GM19438 (cell line): ENCODE measurements around the gene NGB.
"Not testable (repeated sequence)": the region's sequence is repeated elsewhere in the genome, so short reads cannot be mapped to it uniquely, and the experiment has no call there.

Experiments
- ATAC-seq: cut with Tn5 transposase; IDR thresholded peaks from one replicate; pipeline ENCODE4 v1.9.1; 2021; ENCODE audit warnings: low read depth; ENCODE audit not compliant: unreplicated experiment

NGB gene

DNA sequence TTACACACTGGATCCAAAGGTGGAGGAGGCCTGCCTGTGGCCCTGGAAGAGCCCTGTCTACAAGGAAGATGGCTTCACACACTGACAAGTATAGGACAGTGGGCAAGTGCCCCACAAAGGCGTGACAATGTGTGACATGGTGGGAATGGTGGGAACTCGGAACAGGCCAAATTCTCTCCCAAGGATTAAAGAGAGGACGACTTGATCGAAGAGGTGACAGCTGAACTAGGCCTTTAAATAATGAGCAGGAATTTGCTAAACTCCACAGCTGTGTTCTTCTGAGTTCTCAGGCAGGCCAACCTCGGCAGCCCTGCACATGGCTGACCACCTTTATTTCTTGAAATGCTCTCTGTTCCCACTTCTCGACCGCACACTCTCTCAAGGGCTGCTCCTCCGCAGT is 25.9 kb upstream of the NGB start:
- no peak for ATAC-seq

DNA sequence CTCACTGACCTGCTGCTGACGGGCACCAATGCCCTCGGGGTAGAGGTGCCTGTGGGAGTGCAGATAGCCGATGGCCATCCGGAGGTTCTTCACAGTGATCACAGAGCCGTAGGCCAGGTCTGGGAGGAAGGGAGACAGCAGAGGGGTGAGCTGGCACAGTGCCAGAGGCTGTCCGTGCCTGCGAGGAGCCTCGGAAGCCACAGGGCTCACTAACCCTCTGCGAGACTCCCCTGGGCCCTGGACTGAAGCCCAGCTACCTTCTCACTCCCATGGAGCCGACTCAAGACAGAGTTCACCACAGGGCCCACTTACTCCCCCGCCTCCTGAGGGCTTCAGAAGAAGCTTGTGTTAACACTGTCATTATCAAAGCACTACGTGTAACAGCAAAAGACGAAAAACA is 25.1 kb upstream of the NGB start:
- no peak for ATAC-seq

DNA sequence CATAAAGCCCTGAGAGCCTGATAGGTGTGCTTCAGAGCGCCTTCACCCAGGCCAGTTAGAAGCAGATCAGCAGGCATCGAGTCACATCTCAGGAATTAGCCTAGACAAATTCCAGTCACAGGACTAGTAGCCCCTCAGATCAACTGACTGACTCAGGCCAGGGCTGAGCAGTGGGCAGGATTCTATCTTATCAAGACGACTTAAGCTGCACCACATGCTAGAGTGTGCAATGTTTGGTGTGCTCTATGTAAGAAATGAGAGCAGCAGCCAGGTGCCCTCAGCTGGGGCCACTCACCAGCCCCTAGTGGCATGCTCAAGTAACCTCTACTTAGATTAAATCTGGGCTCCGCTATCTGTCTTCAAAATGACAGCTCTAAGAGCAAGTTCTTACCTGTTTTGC is 19.7 kb upstream of the NGB start:
- no peak for ATAC-seq

DNA sequence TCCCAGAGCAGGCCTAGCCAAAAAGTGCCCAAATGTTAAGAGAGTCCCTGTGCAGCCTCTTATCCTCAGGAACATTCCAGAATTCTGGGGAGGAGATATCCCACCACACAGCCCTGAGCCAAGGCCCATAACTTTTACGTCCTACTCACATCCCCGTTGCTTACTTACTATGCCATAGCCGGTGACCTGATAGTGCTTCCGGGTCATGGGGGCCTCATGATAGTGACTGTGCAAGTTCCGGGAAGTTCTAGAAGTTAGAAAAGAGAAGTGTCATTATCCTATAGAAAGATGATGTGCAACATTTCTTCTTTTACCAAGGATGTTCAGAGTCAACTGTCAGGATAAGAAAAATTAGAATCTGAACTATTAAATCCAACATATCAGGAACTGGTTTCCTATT is 15.6 kb upstream of the NGB start:
- ATAC-seq: no peak

DNA sequence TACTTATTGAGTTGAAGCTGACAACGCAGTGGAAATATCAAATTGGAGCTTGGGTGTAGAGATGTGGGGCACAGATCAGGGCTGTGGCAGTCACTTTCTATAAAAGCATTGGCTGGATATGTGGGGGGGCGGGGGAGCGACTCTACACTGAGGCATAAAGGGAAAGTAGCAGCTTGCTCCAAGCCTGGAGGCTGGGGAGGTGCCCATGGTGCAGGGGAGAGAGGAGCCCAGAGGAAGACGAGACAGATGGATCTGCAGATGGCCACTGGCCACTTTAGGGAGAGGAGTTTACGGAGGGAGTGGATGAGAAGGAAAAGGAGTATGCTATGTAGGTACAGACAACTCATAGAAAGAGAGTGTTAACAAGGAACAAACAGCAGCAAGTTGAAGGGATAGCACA is 13.5 kb upstream of the NGB start:
- no peak for ATAC-seq

DNA sequence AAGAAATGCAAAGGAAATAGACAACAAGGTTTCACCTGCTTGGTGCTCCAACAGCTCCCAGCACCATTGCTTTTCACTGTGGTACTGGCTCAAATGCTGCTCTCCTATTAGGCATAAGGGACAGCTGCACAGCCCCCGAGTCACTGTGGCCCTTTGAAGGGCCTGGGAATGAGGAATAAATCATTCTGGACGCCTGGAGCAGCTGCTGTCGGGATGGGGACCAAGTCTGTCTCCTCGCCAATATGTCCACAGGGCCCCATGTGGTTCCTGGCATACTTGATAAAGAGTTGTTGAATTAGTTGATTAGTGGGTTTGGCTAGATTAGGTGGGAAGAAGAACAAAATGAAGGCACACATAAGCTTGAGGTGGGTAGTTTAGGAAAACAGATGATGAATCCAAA is 13.1 kb upstream of the NGB start:
- no peak for ATAC-seq

DNA sequence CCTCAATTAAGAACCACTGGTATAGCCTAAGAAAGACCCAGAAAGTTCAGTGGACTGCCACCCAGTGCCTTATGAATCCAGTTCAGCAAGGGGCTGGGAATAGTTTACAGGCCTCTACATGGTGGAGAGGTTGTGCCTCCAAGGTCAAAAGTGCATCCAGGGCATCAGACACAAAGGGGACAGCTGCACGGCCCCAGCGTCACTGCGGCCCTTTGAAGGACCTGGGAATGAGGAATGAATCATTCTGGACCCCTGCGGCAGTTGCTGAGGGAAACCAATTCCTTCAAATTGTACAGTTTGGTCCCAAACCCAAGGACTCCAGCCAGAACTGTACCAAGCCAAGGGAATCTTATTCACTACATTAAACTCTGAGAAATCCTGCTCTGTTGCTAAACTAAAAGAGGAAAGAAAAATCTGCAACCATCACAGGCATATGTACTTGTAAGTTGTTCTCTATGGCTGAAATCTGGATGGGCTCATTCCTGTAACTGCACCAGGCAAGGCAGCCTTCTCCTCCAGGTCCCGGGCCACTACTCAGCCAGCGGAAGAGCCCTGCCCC is 10.9 kb upstream of the NGB start:
- no peak for ATAC-seq

DNA sequence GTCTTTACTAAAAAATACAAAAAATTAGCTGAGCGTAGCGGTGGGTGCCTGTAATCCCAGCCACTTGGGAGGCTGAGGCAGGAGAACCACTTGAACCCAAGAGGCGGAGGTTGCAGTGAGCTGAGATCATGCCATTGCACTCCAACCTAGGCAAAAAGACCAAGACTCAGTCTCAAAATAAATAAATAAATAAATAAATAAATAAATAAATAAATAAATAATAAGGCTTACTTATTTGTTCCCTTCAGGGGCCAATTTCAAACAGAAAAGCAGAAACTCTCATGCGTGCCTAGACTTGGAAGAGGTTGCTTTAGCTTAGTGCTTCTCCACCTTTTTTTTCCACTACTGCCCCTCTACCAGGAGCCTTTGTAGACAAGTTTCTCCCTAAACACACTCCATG is 9.9 kb upstream of the NGB start:
- not testable (repeated sequence) for ATAC-seq

DNA sequence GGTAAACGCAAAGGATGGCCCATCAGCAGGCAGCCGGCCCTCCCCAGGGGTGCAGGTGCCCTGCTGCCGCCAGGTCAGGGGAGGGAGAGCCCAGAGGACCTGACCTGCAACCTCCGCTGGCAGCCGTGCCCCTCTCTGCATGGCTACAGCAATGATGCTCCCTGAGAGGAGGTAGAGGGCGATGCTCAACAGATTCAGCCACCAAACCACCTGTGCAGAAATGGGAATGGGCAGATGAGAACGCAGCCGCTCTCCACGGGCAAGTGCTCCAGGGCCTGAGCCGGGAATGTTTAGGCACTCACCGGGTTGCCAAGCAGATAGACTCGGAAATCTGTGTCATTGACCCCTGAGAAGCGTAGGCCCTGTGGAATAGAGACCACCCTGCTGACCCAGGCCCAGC is 8.7 kb upstream of the NGB start:
- ATAC-seq: no peak

DNA sequence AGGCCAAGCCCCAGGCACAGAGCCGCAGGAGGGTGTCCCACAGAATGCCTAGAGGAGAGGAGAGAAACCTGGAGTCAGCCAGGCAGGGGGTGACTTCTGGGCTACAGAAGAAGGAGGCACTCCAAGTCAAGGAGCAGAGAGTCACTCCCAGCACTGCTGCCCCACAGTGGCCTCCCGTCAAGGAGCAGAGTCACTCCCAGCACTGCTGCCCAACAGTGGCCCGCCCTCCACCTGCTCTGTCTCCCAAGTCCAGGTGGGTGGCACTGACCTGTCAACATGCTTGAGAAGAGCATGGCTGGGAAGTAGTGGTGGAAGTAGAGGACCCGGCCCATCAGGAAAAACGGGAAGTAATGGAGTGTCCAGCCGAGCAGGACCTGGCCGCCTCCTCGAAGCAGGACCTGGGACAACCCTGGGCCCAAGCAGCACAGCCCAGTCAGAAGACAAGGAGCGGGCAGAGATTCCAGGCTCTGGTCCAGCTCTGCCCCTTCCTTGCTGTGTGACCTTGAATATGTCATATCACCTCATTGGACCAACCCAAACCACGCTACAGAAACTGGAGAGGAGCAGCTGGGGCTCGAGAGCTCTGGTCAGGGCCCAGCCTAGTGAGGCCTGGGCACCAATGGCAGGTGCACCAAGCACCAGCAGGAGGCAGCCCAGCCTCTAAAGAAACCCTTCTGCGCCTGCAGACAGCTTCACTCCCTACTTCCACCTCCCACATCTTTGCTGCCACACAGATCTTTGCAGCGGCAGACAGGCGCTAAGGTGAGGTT is 7.6 kb upstream of the NGB start:
- ATAC-seq: no peak

DNA sequence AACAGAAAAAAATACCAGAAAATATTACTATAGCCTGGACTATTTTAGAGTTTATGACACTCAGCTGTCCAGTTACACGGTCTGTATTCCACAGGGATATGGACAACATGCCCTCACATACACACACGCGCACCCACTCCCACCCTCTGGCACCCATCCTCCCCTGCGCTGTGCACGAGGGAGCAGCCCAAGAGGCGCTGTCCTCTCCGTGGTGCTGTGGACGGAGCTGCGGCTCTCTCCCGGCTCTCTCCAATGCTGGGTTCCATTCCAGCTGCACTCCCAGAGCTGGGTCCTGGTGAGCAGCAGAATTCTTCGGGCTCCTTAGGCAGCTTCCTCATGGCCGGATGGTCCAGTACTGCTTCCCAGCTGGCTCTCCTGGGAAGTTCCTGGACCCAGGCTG is 6.0 kb upstream of the NGB start:
- no peak for ATAC-seq

DNA sequence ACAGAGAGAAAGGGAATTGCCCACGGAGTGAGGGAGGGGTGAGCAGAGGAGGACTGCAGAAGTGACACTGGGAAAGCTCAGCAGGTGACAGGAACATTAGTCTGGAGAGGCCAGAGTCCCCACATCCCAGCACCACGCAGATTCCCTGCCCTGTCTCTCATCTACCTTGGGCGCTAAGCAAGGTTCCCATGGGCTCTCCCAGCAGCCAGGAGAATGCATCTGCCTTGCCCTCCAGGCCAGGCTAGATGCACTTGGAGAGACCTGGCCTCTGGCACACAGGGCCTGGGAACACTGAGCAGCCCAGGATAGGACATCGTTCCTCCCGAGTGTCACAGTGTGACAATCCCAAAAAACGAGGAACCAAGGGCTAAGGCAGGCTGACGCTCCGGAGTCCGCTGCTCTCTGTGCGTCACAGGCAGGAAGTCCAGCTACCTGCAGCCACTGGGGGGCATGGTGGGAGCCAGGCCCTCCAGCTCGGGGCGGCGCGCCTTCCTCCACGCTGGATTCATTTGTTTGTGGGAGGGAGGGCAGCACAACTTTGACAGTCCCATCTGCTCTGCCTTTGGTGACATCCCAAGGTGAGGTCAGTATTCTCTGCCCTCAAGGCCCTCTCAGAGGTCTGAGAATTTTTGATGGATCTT is 5.4 kb upstream of the NGB start:
- ATAC-seq: no peak

DNA sequence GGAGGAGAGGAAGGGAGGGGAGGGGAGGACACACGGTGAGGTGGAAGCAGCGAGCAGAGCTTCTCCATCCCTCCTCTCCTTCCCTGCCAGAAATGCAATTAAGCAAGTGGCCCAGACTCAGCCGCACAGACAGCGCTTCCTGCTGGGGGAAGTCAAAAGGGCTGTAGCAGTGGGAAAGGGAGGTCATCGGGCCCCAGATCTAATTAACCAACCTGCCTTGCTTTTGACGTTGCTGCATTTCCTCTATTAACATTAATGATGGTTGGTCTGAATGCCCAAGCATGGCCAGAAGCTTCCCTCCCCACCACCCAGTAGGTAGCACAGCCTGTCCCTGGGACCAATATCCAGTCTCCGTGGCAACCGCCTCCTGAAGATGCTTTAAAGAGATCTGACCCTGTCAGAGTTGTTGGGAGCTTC is 4.6 kb upstream of the NGB start:
- no peak for ATAC-seq

DNA sequence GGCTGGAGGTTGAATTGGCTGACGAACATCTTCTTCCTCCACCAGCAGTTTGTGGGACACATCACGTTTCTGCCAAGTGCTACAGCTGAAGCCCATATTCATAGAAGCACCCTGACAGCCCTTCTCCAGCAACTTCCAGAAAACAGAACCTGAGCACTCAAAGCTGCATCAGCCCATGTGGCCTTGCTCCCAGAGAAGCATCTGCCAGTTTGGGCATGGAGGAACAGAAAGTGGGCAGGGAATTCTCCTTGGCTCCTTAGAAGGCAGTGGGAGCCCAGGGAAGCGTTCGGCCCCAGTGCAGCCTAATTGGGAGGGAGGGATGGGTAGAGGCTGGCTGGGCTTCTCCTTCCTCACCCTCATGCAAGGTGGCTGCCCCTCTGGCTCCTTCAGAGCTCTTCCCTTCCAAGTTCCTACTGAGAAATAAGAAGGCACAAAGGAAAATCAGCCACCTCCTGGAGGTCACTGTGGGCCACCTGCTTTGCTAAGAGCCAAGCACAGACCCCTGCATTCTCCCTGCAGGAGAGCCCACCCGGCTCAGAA is 4.1 kb upstream of the NGB start:
- ATAC-seq: no peak

DNA sequence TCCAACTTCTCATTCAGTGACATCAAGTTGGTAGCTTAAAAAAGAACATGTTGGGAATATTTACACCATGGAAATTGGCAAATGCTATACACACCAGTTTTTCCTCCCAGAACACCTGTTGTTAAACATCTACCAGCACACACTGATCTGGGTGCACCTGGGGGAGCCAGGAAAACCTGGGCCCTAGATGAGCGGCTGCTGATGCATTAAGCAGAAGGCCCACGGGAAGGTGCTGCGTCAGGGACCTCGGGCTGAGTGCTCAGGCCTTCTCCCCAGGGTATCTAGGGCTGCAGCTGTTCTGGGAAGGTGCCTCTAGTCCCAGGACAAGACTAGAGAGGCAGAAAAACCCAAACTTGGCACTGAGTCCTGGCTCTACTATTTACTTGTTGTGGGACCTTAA is 2.8 kb upstream of the NGB start:
- ATAC-seq: no peak

DNA sequence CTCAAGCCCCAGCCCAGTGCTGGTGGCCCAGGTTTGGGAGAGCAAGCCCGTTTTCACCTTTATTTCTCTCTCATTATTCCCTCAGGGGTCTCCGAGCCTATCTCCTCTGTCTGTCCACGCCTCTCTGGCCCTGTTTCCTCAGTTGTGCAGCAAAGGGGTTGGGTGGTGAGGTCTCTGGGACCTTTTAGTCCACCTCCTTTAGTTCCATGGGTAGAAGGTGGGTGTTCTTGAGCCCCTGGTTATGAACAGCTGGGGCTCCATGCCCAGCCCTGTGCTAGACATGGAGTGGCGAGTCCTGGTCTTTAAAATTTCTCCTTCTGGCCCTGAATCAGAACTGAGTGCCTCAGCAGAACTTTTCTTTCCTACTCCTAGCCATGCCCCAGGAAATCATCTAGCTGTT is 1.3 kb upstream of the NGB start:
- no peak for ATAC-seq

DNA sequence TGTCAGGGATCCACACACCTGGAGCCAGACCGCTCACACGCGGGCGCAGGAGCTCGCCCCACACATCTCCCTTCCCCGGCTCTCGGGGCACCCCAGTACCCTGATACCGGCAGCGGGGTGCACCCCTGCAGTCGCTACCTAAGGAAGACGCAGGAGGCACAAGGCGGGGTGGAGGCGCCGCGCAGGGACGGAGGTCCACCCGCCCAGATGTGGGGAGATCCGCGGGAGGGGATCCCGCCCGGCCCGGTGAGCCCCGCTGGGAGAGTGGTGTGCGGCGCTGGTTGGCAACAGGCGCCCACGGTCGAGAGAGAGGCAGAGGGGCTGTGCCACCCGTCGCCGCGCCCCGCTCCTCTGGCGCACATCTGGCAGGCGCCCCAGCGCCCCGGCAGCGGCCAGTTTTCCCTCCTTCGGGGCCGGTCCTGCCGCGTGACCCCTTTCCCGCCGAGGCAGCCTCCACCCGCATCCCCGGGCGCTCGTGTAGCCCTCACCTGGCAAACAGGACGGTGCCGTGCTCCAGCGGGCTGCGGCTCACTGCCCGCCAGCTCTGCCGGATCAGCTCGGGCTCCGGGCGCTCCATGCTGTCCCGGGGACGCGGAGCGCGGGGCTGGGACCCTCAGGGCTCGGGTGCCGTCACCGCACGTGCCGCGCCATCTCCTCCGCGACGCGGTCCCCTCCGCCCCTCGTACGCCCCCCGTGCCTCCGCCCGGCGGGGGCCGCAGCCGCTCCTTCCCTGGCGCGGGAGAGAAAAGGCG is 469 bp downstream of the NGB start:
- ATAC-seq: no peak

DNA sequence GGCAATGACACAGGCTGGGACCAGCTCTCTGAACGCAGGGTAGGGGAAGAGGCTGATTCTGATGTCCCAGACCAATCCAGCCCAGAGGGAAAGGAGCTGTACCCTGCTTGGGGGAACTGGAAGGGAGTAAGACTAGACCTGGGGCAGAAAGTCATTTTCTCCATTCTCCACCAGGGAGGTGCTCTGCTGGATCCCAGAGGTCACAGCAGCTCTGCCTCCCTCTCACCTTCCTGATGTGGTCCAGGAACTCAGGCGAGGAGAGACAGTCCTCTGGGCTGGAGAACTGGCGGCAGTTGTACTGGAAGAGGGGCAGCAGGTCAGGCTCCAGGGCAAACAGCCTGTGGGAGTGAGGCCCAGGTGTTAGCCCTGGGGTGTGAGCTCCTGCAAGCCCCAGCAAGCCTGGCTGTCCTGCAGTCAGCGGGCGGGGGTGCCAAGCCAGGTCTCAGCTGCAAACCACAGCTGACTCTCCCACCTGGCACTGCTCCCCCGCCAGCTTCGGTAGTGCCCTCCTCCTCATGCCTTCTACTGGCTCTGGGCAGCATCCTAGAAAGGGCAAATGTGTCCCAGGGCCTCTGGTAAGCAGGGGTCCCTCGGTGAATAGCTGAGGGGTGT is 1.9 kb downstream of the NGB start:
- ATAC-seq: no peak

DNA sequence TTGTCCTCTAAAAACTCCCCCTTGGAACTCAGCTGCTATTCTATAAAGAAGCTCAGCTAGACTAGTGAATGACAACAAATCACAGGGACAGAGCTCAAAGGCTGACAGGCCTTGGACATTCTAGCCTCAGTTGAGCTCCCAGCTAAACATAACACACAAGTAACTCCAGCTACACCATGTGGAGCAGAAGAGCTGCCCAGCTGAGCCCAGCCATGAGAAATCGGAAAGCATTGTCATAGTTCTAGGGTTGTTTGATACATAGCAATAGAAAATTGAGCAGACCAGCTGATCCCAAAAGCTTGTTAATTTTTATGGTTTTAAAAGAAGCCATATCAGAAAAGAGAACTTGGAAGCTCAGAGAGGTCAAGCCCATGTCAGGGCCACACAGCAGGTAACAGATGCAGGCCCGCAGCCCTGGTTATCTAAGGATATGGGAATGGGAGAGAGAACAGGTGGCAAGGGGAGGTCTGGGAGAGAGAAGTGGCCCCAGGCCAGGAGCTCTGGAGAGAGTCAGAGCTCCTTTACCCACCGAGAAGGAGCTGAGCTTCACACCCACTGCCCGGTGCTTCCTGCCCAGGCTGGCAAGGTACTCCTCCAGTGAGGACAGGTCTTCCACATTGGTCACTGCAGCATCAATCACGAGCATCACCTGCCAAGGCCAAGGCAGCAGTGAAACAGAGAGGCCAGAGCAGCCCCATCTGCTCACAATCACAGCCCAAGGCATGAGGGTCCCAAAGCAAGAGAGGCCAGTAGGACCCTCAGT is 2.9 kb downstream of the NGB start:
- ATAC-seq: no peak

DNA sequence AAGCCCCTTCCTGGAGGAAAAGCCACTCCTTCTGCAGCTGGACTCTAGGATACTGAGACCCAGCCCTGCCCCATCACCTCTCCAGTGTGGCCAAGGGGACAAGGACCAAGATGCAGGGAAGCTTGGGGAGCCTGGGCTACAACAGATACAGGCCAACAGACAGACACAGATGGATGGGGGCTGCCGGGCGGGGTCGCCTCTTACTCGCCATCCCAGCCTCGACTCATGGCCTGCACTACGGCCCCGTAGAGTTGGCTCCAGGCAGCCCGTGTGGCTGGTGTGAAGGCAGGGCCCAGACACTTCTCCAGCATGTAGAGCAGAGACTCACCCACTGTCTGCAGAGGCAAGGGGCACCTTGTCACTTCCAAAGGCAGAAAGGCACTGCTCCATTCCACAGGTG is 4.7 kb downstream of the NGB start:
- ATAC-seq: no peak
